ENCODE measurements around the gene GUCY1A1.

GRCh38 chr4:155762334-155762733 lies 95.7 kb downstream of the GUCY1A1 start:
- no peak for TF ChIP-seq CTCF (IDR thresholded peaks at IDR 0.05; ENCODE audit: insufficient read depth, low read depth, low read length)
- no peak for TF ChIP-seq EZH2 (IDR thresholded peaks at IDR 0.05; ENCODE audit: insufficient read depth, low read length)
